Body of pancreas (tissue), 4 donors: ENCODE results near the gene AKAP13.

Experiments
- CTCF ChIP-seq, 7 experiments: fragments of 450-650 bp in 4 of 7; fragments of 200-600 bp in 3 of 7; sonication (generic) in 3 of 7; IDR thresholded peaks; one replicate each; pipeline ENCODE4 v1.5.1; 2016 to 2019; ENCODE audit warnings: antibody characterized with exemption in 7 of 7
- POLR2A ChIP-seq, 3 donors: fragments of 450-650 bp; IDR thresholded peaks; one replicate each; pipeline ENCODE4 v1.6.1; 2016; ENCODE audit warnings: antibody characterized with exemption in 3 of 3, mild to moderate bottlenecking in 2 of 3

GRCh38 chr15:85727068-85727467, 346.7 kb downstream of the AKAP13 start:
- TF ChIP-seq CTCF (IDR thresholded peaks at IDR 0.05) (no peak), POLR2A (IDR thresholded peaks at IDR 0.05) (no peak)
